ENCODE measurements around the gene ZSCAN26. TPM values are rescaled to one million over a fixed set of nuclear protein-coding genes. Genes with fewer than 3 reads are reported as not detected.

ZSCAN26 gene
- polyA plus RNA-seq, 1 of the 3 experiments (the other 2 are of a cell fraction): 11.0 TPM

DNA sequence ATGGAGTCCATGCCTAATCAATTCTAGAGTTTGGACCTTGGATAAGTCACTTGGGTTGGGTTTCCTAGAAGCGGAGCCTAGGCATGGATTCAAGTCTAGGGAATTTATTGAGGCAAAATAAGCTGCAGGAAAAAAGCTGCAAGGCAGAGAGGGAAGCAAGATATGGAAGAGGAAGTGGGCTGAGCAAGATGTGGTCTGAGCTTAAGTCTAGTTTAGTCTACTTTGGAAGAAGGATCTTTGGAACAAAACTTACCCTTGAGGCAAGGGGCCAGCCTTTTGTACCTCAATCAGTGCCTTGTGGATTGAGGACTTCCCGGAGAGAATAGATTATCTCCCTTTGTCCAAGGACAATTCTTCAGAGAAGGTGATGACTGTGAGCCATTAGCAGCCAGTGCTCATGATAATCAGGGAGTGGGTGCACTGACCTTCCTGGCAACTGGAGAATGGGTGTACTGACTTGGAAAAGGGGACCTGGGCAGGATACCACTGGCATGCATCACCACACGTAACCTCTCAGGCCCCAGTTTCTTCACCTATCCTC lies 31.0 kb upstream of the ZSCAN26 start:
- no peaks in the 10 kb centered on the region for H3K9me3 ChIP-seq
- H3K4me2 ChIP-seq: no peak overlapping the region
- H2AFZ ChIP-seq (ENCODE audit: low read depth): no peak overlapping the region
- POLR2A ChIA-PET: no interaction called here
- WGBS (ENCODE audit: low lambda C conversion rate): 80% methylated on average over 3 of the region's 3 CpGs
- H3K9ac ChIP-seq: no peak overlapping the region
- H4K20me1 ChIP-seq (ENCODE audit: insufficient read depth): no peaks in the 10 kb centered on the region
- no peaks in the 10 kb centered on the region for H3K27me3 ChIP-seq (ENCODE audit: insufficient read depth)
- CTCF ChIA-PET: interaction anchor here (1.4 kb wide), 1 partner anchor 16 kb away, joined by 3 read pairs; no protein-coding TSS in a partner anchor
- H3K4me3 ChIP-seq (ENCODE audit: low read depth in 2 of 2, low read length in 1 of 2): no peak overlapping the region
- no peak for DNase-seq
- H3K36me3 ChIP-seq (replicated peaks in 1 of 2; ENCODE audit: control insufficient read depth in 1 of 2, insufficient read depth in 2 of 2, low read length in 1 of 2): peaks cover 45% of the 10 kb centered on the region in 2 experiments
- no peaks in the 10 kb centered on the region for H3K9me2 ChIP-seq
- no peak for TF ChIP-seq JUND (IDR thresholded peaks at IDR 0.05)
- TF ChIP-seq FOSL2 (IDR thresholded peaks at IDR 0.05; ENCODE audit: borderline replicate concordance, low read depth): no peak
- TF ChIP-seq MEF2A (IDR thresholded peaks at IDR 0.05; ENCODE audit: borderline replicate concordance, low read depth): no peak
- TF ChIP-seq EP300 (IDR thresholded peaks at IDR 0.05; ENCODE audit: borderline replicate concordance in 1 of 2, low read depth in 1 of 2, low read length in 1 of 2): no peak
- no peak for TF ChIP-seq POLR2AphosphoS5 (IDR thresholded peaks at IDR 0.05; ENCODE audit: low read depth, low read length)
- TF ChIP-seq, protein P1, sequence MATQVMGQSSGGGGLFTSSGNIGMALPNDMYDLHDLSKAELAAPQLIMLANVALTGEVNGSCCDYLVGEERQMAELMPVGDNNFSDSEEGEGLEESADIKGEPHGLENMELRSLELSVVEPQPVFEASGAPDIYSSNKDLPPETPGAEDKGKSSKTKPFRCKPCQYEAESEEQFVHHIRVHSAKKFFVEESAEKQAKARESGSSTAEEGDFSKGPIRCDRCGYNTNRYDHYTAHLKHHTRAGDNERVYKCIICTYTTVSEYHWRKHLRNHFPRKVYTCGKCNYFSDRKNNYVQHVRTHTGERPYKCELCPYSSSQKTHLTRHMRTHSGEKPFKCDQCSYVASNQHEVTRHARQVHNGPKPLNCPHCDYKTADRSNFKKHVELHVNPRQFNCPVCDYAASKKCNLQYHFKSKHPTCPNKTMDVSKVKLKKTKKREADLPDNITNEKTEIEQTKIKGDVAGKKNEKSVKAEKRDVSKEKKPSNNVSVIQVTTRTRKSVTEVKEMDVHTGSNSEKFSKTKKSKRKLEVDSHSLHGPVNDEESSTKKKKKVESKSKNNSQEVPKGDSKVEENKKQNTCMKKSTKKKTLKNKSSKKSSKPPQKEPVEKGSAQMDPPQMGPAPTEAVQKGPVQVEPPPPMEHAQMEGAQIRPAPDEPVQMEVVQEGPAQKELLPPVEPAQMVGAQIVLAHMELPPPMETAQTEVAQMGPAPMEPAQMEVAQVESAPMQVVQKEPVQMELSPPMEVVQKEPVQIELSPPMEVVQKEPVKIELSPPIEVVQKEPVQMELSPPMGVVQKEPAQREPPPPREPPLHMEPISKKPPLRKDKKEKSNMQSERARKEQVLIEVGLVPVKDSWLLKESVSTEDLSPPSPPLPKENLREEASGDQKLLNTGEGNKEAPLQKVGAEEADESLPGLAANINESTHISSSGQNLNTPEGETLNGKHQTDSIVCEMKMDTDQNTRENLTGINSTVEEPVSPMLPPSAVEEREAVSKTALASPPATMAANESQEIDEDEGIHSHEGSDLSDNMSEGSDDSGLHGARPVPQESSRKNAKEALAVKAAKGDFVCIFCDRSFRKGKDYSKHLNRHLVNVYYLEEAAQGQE (IDR thresholded peaks at IDR 0.05; ENCODE audit: low read depth, low read length): no peak
- TF ChIP-seq, protein P2, sequence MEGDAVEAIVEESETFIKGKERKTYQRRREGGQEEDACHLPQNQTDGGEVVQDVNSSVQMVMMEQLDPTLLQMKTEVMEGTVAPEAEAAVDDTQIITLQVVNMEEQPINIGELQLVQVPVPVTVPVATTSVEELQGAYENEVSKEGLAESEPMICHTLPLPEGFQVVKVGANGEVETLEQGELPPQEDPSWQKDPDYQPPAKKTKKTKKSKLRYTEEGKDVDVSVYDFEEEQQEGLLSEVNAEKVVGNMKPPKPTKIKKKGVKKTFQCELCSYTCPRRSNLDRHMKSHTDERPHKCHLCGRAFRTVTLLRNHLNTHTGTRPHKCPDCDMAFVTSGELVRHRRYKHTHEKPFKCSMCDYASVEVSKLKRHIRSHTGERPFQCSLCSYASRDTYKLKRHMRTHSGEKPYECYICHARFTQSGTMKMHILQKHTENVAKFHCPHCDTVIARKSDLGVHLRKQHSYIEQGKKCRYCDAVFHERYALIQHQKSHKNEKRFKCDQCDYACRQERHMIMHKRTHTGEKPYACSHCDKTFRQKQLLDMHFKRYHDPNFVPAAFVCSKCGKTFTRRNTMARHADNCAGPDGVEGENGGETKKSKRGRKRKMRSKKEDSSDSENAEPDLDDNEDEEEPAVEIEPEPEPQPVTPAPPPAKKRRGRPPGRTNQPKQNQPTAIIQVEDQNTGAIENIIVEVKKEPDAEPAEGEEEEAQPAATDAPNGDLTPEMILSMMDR (IDR thresholded peaks at IDR 0.05): no peak
- TF ChIP-seq TAF1 (IDR thresholded peaks at IDR 0.05; ENCODE audit: borderline replicate concordance, low read depth, low read length): no peak
- TF ChIP-seq, protein P3, sequence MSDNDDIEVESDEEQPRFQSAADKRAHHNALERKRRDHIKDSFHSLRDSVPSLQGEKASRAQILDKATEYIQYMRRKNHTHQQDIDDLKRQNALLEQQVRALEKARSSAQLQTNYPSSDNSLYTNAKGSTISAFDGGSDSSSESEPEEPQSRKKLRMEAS (IDR thresholded peaks at IDR 0.05; ENCODE audit: low read depth): no peak
- TF ChIP-seq, protein P4, sequence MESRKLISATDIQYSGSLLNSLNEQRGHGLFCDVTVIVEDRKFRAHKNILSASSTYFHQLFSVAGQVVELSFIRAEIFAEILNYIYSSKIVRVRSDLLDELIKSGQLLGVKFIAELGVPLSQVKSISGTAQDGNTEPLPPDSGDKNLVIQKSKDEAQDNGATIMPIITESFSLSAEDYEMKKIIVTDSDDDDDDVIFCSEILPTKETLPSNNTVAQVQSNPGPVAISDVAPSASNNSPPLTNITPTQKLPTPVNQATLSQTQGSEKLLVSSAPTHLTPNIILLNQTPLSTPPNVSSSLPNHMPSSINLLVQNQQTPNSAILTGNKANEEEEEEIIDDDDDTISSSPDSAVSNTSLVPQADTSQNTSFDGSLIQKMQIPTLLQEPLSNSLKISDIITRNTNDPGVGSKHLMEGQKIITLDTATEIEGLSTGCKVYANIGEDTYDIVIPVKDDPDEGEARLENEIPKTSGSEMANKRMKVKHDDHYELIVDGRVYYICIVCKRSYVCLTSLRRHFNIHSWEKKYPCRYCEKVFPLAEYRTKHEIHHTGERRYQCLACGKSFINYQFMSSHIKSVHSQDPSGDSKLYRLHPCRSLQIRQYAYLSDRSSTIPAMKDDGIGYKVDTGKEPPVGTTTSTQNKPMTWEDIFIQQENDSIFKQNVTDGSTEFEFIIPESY (IDR thresholded peaks at IDR 0.05; ENCODE audit: borderline replicate concordance, low read depth): no peak
- TF ChIP-seq, protein P5, sequence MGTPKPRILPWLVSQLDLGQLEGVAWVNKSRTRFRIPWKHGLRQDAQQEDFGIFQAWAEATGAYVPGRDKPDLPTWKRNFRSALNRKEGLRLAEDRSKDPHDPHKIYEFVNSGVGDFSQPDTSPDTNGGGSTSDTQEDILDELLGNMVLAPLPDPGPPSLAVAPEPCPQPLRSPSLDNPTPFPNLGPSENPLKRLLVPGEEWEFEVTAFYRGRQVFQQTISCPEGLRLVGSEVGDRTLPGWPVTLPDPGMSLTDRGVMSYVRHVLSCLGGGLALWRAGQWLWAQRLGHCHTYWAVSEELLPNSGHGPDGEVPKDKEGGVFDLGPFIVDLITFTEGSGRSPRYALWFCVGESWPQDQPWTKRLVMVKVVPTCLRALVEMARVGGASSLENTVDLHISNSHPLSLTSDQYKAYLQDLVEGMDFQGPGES (IDR thresholded peaks at IDR 0.05; ENCODE audit: low read depth, low read length): no peak
- TF ChIP-seq RAD21 (IDR thresholded peaks at IDR 0.05; ENCODE audit: low read length): no peak
- TF ChIP-seq TCF12 (IDR thresholded peaks at IDR 0.05): no peak
- no peak for TF ChIP-seq RXRA (IDR thresholded peaks at IDR 0.05; ENCODE audit: borderline replicate concordance, low read depth)
- TF ChIP-seq RFX5 (IDR thresholded peaks at IDR 0.05; ENCODE audit: low read length): no peak
- TF ChIP-seq TEAD4 (IDR thresholded peaks at IDR 0.05; ENCODE audit: borderline replicate concordance, insufficient read depth): no peak
- TF ChIP-seq SMC3 (IDR thresholded peaks at IDR 0.05; ENCODE audit: low read depth, low read length): no peak
- no peaks in the 10 kb centered on the region for H3F3A ChIP-seq (replicated peaks; ENCODE audit: insufficient read depth)
- no peak overlapping the region for H3K27ac ChIP-seq (ENCODE audit: low read depth in 2 of 2, low read length in 1 of 2)
- no peaks in the 10 kb centered on the region for H3K4me1 ChIP-seq (ENCODE audit: control insufficient read depth in 1 of 2, insufficient read depth in 2 of 2, low read depth in 1 of 2, low read length in 1 of 2)
- no peaks in the 10 kb centered on the region for H3K79me2 ChIP-seq (ENCODE audit: insufficient read depth)
